Pancreas (tissue), 10 donors: ENCODE results near the gene EIF3I. TPM values are rescaled to one million over a fixed set of nuclear protein-coding genes. Genes with fewer than 3 reads are reported as not detected.

ENCODE experiments used
- ATAC-seq, 4 donors: fragments of 200-7000 bp; cut with Tn5 transposase; one replicate each; pipeline versions ENCODE4 v1.8.0 to v1.9.1; 2020; ENCODE audit warnings: mild to moderate bottlenecking in 4 of 4, moderate library complexity in 4 of 4
- DNase-seq, 6 donors: peaks; one replicate each; pipeline ENCODE4 v3.0.0-alpha.2; 2020
- FAIRE-seq: peaks from 2 replicates; lab custom pipeline; 2012; peaks lifted over from hg19 to GRCh38; lab: Jason Lieb, UNC
- H3K27ac ChIP-seq, 4 donors: fragments of 200-600 bp; sonication (generic); 1 replicate in 3 of 4; 2 replicates in 1 of 4; pipeline versions ENCODE4 v1.5.0 to v1.8.0; 2020
- H3K27me3 ChIP-seq, 4 donors: fragments of 200-600 bp; one replicate each; pipeline ENCODE4 v1.8.0; 2021
- H3K36me3 ChIP-seq, 3 donors: fragments of 200-600 bp; sonication (generic) in 1 of 3; one replicate each; pipeline versions ENCODE4 v1.5.0 to v1.8.0; 2020 to 2021
- H3K4me1 ChIP-seq, 3 donors: fragments of 200-600 bp; one replicate each; pipeline ENCODE4 v1.8.0; 2021
- H3K4me3 ChIP-seq, 4 donors: fragments of 200-600 bp; sonication (generic) in 2 of 4; one replicate each; pipeline versions ENCODE4 v1.5.0 to v1.8.0; 2020 to 2021
- H3K9me3 ChIP-seq, 4 donors: fragments of 200-600 bp; one replicate each; pipeline ENCODE4 v1.8.0; 2021
- CTCF ChIP-seq, 4 donors: fragments of 200-600 bp; sonication (generic) in 3 of 4; IDR thresholded peaks; one replicate each; pipeline versions ENCODE4 v1.5.0 to v1.8.0; 2021; ENCODE audit warnings: antibody characterized with exemption in 4 of 4
- WGBS, 2 donors: extraction: QIAGEN DNeasy Blood & Tissue Kit; methylation state at CpG; one replicate each; pipeline ENCODE4 v1.1.7; 2013; 5-methylcytosine and 5-hydroxymethylcytosine counted together
- intact Hi-C, 3 donors: fragments of 100-400 bp; cut with DNase I; formaldehyde crosslinking; loops; one replicate each; pipeline versions ENCODE4 v1.11.1 to v1.14.2; 2022
- polyA plus RNA-seq, 2 donors: library from polyadenylated mRNA; stranded (reverse); fragments of 200-250 nt; gene quantifications; one replicate each; pipeline ENCODE4 v1.2.3, GENCODE V29; 2013
- total RNA-seq, 6 donors: library from RNA; stranded (reverse); fragmentation: NEBNext Ultra II Directional in 4 of 6; extraction: Animal tissue kit (Norgen Biotek cat#: 25700) in 4 of 6; gene quantifications; one replicate each; pipeline versions ENCODE4 v1.2.1 to v1.2.4, GENCODE V29; 2021 to 2023
- donor health status: healthy with polysubstance abuse.
- donor health status: DM: no; HTN: no; CAD: no; lungs with moderate emphysema.
- donor health status: DM: no; HTN: no; CAD: no.
- donor health status: control.
- donor health status: control.
- donor health status: Bipolar disorder and iron deficiency.
- donor health status: DM: yes; HTN: yes; CAD: no.
- donor health status: DM: no; HTN: no; CAD: no.
- donor health status: DM: no; HTN: no; CAD: no.
- donor health status: DM: yes; HTN: yes; CAD: no.

The EIF3I gene
- total and polyA plus RNA-seq, 8 donors = 63.4 to 107 (median 84.7) TPM

GRCh38 chr1:32192220-32192948 lies 29.8 kb upstream of the EIF3I start:
- 93 to 95% methylated on average over 8 of the region's 8 CpGs for WGBS, 2 donors
- H3K9me3 ChIP-seq = no peaks in the 10 kb centered on the region
- no peak overlapping the region for H3K27ac ChIP-seq
- TF ChIP-seq CTCF (IDR thresholded peaks at IDR 0.05) = no peak
- ATAC-seq (no peak), DNase-seq (peak in 1 of 6 donors; percentile 25), FAIRE-seq (no peak)
- H3K36me3 ChIP-seq = peaks cover 18 to 84% (median 62%) of the 10 kb centered on the region in 3 donors
- H3K27me3 ChIP-seq = no peaks in the 10 kb centered on the region
- intact Hi-C loops = no loop called here
- no peaks in the 10 kb centered on the region for H3K4me1 ChIP-seq
- H3K4me3 ChIP-seq = no peak overlapping the region

GRCh38 chr1:32194984-32195383 lies 27.2 kb upstream of the EIF3I start:
- H3K4me1 ChIP-seq = peaks cover 5 to 8% (median 7%) of the 10 kb centered on the region in 3 donors
- no peak for TF ChIP-seq CTCF (IDR thresholded peaks at IDR 0.05)
- 95% methylated on average over 6 of the region's 6 CpGs for WGBS, 2 donors
- no peak overlapping the region for H3K27ac ChIP-seq
- H3K36me3 ChIP-seq = peaks cover 5 to 58% (median 45%) of the 10 kb centered on the region in 3 donors
- no peak overlapping the region for H3K4me3 ChIP-seq
- H3K27me3 ChIP-seq = no peaks in the 10 kb centered on the region
- DNase-seq = peak in 1 of 6 donors; percentile 51
- ATAC-seq = no peak
- FAIRE-seq = no peak
- intact Hi-C loops = no loop called here
- no peaks in the 10 kb centered on the region for H3K9me3 ChIP-seq

- DNase-seq = peak in 1 of 6 donors; percentile 14
- no peak overlapping the region for H3K27ac ChIP-seq
- FAIRE-seq = no peak
- intact Hi-C loops = no loop called here
- no peaks in the 10 kb centered on the region for H3K27me3 ChIP-seq
- no peaks in the 10 kb centered on the region for H3K9me3 ChIP-seq
- H3K4me3 ChIP-seq = no peak overlapping the region
- no peak for ATAC-seq
- WGBS, 2 donors = 92 to 95% methylated on average over 3 of the region's 3 CpGs
- TF ChIP-seq CTCF (IDR thresholded peaks at IDR 0.05) = no peak
- peaks cover 5 to 10% (median 7%) of the 10 kb centered on the region in 3 donors for H3K4me1 ChIP-seq
- peaks cover 5 to 52% (median 39%) of the 10 kb centered on the region in 3 donors for H3K36me3 ChIP-seq
Measured at GRCh38 chr1:32195531-32195930, 26.7 kb upstream of the EIF3I start.

- TF ChIP-seq CTCF (IDR thresholded peaks at IDR 0.05) = no peak
- ATAC-seq (no peak), FAIRE-seq (no peak), DNase-seq (peak in 1 of 6 donors; percentile 7)
- H3K27ac ChIP-seq = no peak overlapping the region
- intact Hi-C loops = no loop called here
- H3K9me3 ChIP-seq = no peaks in the 10 kb centered on the region
- no peak overlapping the region for H3K4me3 ChIP-seq
- peaks cover 5 to 10% (median 7%) of the 10 kb centered on the region in 3 donors for H3K4me1 ChIP-seq
- no peaks in the 10 kb centered on the region for H3K27me3 ChIP-seq
- peaks cover 5 to 46% (median 33%) of the 10 kb centered on the region in 3 donors for H3K36me3 ChIP-seq
Measured at GRCh38 chr1:32195972-32196823, 26.0 kb upstream of the EIF3I start.
